HG03521 (cell line): ENCODE results near the gene KIAA1958.
"Not testable (repeated sequence)": the region's sequence is repeated elsewhere in the genome, so short reads cannot be mapped to it uniquely, and the experiment has no call there.

Experiments
- ATAC-seq: cut with Tn5 transposase; IDR thresholded peaks from one replicate; pipeline ENCODE4 v1.9.1; 2021; ENCODE audit warnings: mild to moderate bottlenecking, moderate library complexity; ENCODE audit not compliant: unreplicated experiment

Gene KIAA1958

DNA sequence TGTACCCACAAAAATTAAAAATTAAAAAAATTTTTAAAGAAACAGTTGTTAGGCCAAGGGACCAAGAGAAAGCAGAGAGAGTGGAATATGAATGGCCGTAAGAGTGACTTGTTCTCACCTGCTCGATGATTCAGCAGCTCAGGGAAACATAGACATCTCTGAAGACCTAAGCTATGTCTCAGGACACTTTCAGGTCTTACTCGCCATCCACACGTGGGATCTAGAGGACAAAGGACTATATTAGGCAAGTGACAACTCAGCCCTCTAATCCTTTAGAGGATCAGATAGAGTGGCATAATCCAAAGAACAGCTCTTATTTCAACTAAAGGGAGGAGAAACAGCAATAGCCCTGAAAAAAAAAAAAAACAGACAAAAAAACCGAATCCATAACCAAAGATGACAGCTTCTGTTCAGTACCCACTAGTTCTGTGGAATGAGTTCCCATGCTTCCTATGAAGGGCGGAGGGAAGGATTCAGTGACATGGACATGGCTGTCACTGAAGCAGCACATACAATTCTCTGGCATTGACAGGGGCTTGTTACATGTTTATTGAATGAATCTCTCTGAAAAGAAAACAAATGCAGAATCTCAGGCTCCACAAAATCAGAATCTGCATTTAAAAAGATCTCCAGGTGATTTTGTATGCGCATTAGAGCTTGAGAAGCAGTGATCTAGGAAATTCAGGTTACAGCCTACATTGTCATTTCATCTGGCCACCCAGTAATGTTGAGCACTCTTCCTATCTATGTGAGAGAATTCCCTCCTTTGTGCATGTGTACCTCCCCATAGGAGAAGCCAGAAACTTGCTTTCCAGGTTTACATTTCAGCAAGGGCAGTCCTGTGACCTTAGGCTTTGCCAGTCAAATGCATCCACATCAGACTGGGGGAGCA lies 96.0 kb downstream of the KIAA1958 start:
- no peak for ATAC-seq

GRCh38 chr9:112586599-112587155 lies 100.0 kb downstream of the KIAA1958 start:
- ATAC-seq, result no peak

DNA sequence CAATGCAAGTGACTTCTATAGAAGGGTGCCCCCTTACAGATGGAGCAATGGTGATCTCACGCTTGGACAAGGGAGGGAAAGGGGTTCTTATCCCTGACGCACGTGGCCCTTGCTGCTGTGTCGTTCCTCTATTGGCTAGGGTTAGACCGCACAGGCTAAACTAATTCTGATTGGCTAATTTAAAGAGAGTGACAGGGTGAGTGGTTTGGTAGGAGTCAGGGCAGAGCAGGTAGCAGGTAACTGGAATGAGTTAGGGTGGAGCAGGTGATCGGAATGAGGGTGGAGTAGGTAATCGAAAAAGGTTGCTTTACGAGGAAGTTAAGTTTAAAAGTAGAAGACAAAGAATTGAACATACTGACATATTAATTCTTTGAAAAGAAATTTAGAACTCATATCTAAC lies 105.2 kb downstream of the KIAA1958 start:
- not testable (repeated sequence) for ATAC-seq

GRCh38 chr9:112599732-112600131 lies 113.1 kb downstream of the KIAA1958 start:
- no peak for ATAC-seq

GRCh38 chr9:112601636-112602035 lies 115.0 kb downstream of the KIAA1958 start:
- no peak for ATAC-seq

- ATAC-seq, result no peak
These were observed 118.2 kb downstream of the KIAA1958 start for GRCh38 chr9:112604790-112605189.

DNA sequence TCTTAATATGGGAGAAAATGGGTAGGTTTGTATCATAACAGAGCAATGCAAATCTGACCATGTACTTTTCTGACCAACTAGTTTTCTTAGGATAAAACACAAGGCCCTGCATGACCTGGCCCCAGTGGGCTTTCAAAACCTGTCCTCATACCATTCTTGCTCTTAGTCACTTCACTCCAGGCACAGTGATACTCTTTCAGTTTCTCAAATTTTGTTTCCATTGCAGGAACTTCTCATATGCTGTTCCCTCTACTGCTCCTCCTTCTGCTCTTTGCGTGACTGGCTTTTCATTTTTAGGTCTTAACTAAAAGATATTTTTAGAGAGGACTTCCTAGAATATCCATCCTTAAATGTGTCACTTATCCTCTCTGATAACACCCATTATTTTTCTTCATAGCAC lies 118.9 kb downstream of the KIAA1958 start:
- ATAC-seq, result peak; percentile 85

- no peak for ATAC-seq
These were observed 119.5 kb downstream of the KIAA1958 start for GRCh38 chr9:112605963-112606699.

DNA sequence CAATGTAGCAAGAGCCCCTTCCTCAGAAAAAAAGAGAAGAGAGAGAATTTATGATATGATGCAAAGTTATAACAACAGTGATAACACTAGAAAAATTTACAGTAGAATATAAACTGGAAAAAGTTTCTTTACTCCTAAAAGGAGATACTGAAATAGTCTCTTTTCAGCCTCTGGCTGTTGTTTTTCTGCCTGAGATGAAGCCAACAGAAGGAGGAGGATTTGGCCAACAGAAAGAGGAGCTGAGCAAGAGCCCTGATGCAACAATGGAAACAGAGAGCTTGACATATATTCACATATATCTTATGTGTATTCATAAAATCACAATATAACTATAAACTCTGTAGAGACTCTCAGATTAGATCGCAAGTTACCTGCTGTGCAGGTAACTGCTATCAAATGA lies 122.2 kb downstream of the KIAA1958 start:
- no peak for ATAC-seq

GRCh38 chr9:112615584-112616266 lies 129.1 kb downstream of the KIAA1958 start:
- no peak for ATAC-seq

DNA sequence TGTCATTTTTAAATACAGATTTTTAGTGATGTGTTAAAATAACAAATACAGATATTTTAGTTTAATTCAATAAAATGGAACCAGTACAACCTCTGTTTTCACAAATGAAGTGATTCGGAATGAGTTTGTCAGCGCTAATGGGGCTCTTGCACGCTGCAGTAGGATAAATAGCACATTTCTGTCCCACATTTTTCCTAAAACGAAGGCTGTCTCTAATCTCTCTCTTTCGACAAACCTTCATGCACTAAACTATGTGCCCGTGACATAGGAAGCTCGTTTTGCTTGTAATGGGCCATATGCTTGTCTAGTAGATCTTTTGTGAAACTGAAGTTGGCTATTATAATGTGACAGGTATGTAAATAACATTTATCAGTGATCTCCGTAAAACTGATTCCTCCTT lies 130.7 kb downstream of the KIAA1958 start:
- no peak for ATAC-seq

DNA sequence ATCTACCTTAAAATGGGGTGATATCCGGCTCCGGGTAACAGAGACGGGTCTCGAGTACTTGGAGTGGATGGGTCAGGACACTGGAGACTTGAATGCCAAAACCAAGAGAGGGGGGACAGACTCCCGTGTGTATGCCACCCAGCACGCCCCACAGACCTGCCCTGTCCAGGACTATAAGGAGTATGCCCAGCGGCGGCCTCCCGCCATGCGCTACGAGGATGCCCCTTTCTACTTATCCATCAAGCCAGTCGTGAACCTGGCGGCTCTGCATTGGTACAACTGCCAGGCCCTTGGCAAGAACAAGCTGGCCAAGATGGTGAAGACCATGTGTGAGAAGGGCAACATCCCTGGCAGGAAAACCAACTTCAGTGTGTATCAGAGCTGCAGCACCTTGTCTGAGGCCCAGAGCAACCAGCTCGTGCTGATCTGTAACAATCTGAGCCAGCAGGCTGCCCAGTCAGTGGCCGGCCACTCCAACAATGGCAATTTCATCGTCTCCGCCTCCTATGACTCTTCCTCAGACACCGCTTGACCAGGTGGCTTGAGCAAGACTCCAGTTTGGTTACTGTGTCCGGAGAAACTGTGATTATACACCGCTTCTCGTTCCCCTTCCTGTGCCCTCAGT lies 131.9 kb downstream of the KIAA1958 start:
- ATAC-seq, result no peak

DNA sequence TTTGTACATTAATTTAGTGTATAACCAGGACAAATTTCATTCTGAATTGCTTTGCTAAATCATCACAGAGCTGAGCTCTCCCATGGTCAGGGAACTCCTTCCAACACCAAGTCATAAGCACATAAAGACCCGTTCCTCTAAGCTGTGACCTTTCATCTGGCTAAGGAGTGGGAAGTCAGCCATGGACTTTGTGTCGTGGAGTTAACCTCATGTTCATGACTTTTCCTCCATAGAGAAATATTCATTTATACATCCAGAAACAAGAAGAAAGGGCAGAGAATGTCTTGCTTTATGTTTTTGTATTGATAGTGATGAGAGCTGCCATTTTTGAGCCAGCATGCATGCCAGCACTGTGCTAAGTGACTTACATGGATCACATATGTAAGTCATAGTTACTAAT lies 133.8 kb downstream of the KIAA1958 start:
- no peak for ATAC-seq

DNA sequence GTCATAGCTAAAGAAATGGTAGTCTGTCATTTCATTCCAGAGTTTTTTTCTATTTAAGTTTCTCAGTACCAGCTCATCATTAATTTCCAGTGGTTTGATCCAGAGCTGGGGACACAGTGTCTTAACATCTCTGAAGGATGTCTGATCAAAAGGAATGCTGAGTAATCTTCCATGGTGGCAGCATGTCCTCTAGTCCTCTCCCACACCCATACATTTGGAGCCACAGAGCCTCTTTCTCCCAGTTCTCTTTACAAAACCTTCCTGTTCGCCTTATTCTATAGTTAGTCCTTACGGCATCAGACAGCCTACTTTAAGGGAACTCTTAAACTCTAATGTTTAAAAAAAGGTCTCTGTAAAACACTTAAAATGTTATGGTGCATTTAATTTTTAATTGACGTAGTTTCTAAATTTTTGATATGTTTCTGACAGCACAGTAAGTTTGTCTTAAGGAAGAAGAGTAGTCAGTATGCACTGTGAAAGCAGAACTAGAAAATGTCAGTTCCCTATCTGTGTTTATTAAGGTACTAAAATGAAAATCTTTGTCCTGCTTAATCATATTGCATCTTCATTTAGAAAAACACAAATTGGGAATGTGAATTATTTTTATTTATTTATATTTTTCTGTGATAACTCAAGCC lies 134.5 kb downstream of the KIAA1958 start:
- ATAC-seq, result no peak

- no peak for ATAC-seq
These were observed 136.6 kb downstream of the KIAA1958 start for GRCh38 chr9:112623198-112623597.

GRCh38 chr9:112624711-112625707 lies 138.4 kb downstream of the KIAA1958 start:
- ATAC-seq, result no peak

GRCh38 chr9:112629671-112630485 lies 143.3 kb downstream of the KIAA1958 start:
- no peak for ATAC-seq
